Articular chondrocyte of knee joint (primary cell): ENCODE data around the gene CHMP3. TPM values are rescaled to one million over a fixed set of nuclear protein-coding genes. Genes with fewer than 3 reads are reported as not detected.

Experiments used
- small RNA-seq: library from RNA; depleted of rRNA; stranded (forward); fragments of <200 nt; gene quantifications from one replicate; pipeline ENCODE3, GENCODE V24; 2012
- total RNA-seq: library from RNA; depleted of rRNA; stranded (reverse); fragments of >200 nt; gene quantifications from 2 replicates; pipeline ENCODE4 v1.2.3, GENCODE V29; 2012

Gene CHMP3
- total RNA-seq, result 99.6 and 100.0 TPM in 2 replicates

DNA sequence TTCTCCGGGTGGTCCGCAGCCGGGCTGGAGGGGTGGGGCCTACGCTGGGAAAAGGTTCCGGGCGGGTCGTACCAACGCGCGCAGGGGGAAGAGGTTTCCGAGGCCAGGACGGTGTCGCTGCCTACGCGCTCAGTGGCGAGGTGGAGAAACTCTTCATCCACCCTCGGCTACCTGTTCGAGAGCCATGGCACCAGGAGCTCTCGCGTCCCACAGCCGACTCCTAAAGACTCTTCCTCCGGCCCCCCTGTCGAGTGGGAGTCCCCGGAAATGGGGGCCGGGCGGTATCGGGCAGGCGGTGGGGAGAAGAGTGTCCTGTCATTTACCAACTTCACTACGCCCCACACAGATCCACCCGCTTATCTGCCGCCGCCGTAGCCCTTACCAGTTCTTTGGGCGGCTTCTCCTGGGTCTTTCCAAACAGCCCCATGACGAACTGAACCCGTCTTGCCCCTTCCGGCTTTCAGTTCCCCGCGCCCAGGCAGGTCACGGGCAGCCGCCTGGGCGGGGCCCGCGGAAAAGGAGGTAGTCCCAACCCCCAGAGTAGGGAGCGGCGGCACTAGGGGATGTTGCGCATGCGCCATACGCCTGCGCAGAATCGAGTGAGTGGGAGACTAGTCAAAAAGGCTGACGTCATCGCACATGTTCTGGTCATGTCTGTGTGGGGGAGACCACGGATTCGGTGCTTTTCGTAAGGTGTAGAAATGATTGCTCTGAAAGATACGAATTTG is at the start of gene CHMP3:
CHMP3 (minus strand) TSS at position 522 of the 728 bp plus-strand sequence; CDS start at position 427, 95 bp downstream.

Small RNAs within 50 kb of the gene (small RNA-seq; reads per million reads assigned to genes)
- not detected for gene RNU6-640P

Other genes starting within 250 kb of the CHMP3 start
- gene REEP1, start 225.8 kb downstream of the CHMP3 start, total RNA-seq, result 0.43 and 0.52 TPM in 2 replicates
- 36.0 and 40.1 TPM in 2 replicates for gene KDM3A, start 122.1 kb downstream of the CHMP3 start, total RNA-seq
- 40.4 and 40.9 TPM in 2 replicates for gene RNF103, start 60.4 kb upstream of the CHMP3 start, total RNA-seq
- gene RMND5A, start 156.8 kb upstream of the CHMP3 start, total RNA-seq, result 14.2 and 16.9 TPM in 2 replicates
- gene CD8A, start 227.5 kb upstream of the CHMP3 start, total RNA-seq, result not detected in 2 replicates